GM23338 (cell line): ENCODE data around the gene EPS8. TPM values are rescaled to one million over a fixed set of nuclear protein-coding genes. Genes with fewer than 3 reads are reported as not detected.

Experiments used
- ATAC-seq: fragments of 200-7000 bp; cut with Tn5 transposase; 3 replicates; pipeline ENCODE4 v1.9.1; 2020
- DNase-seq: peaks from one replicate; pipeline ENCODE4 v3.0.0-alpha.2; 2015; ENCODE audit warnings: low spot score
- H2AFZ ChIP-seq: fragments of 200-600 bp; sonication (generic); 2 replicates; pipeline ENCODE4 v1.8.0; 2016; ENCODE audit warnings: antibody characterized with exemption, mild to moderate bottlenecking, moderate library complexity
- H3F3A ChIP-seq: fragments of 200-600 bp; sonication (generic); replicated peaks from 2 replicates; pipeline ENCODE4 v1.8.0; 2017; ENCODE audit warnings: antibody characterized with exemption, mixed run types, low read depth
- H3K27ac ChIP-seq: fragments of 200-600 bp; sonication (generic); 2 replicates; pipeline ENCODE4 v1.6.1; 2016; ENCODE audit warnings: low read depth
- H3K27me3 ChIP-seq: fragments of 200-600 bp; sonication (generic); 2 replicates; pipeline ENCODE4 v1.8.0; 2016; ENCODE audit warnings: mild to moderate bottlenecking, mixed run types, moderate library complexity; ENCODE audit not compliant: insufficient read depth
- H3K36me3 ChIP-seq: fragments of 200-600 bp; sonication (generic); 2 replicates; pipeline ENCODE4 v1.8.0; 2016; ENCODE audit warnings: mild to moderate bottlenecking; ENCODE audit not compliant: insufficient read depth
- H3K4me1 ChIP-seq: fragments of 200-600 bp; sonication (generic); 2 replicates; pipeline ENCODE4 v1.8.0; 2016; ENCODE audit warnings: mild to moderate bottlenecking, moderate library complexity; ENCODE audit not compliant: insufficient read depth
- H3K4me2 ChIP-seq: fragments of 200-600 bp; sonication (generic); 2 replicates; pipeline ENCODE4 v1.7.1; 2017; ENCODE audit warnings: mixed run types
- H3K4me3 ChIP-seq: fragments of 200-600 bp; sonication (generic); 2 replicates; pipeline ENCODE4 v1.6.1; 2016; ENCODE audit warnings: mixed run types
- H3K79me2 ChIP-seq: fragments of 200-600 bp; sonication (generic); replicated peaks from 2 replicates; pipeline ENCODE4 v1.8.0; 2017; ENCODE audit warnings: mild to moderate bottlenecking; ENCODE audit not compliant: insufficient read depth
- H3K9me2 ChIP-seq: fragments of 200-600 bp; sonication (generic); 2 replicates; pipeline ENCODE4 v1.8.0; 2017; ENCODE audit not compliant: insufficient read depth
- H4K20me1 ChIP-seq: fragments of 200-600 bp; sonication (generic); replicated peaks from 2 replicates; pipeline ENCODE4 v1.8.0; 2017; ENCODE audit warnings: mild to moderate bottlenecking; ENCODE audit not compliant: insufficient read depth
- H3K27ac Mint-ChIP-seq: 2 replicates; pipeline ENCODE4 v1.8.0; 2020; ENCODE audit warnings: inconsistent platforms, mild to moderate bottlenecking, moderate library complexity, mixed read lengths
- H3K27me3 Mint-ChIP-seq: 3 replicates; pipeline ENCODE4 v1.8.0; 2022; ENCODE audit warnings: low read depth, mild to moderate bottlenecking, moderate library complexity, mixed read lengths, inconsistent platforms; ENCODE audit not compliant: insufficient read depth, poor library complexity
- H3K36me3 Mint-ChIP-seq: 3 replicates; pipeline ENCODE4 v1.8.0; 2021; ENCODE audit warnings: low read depth, mild to moderate bottlenecking, inconsistent platforms, moderate library complexity, mixed read lengths
- H3K4me1 Mint-ChIP-seq: 3 replicates; pipeline ENCODE4 v1.8.0; 2020; ENCODE audit warnings: mild to moderate bottlenecking, inconsistent platforms, mixed read lengths
- H3K4me3 Mint-ChIP-seq: 3 replicates; pipeline ENCODE4 v1.8.0; 2021; ENCODE audit warnings: moderate library complexity, mild to moderate bottlenecking, inconsistent platforms, mixed read lengths
- H3K9me3 Mint-ChIP-seq: 3 replicates; pipeline ENCODE4 v1.8.0; 2020; ENCODE audit warnings: moderate library complexity, mild to moderate bottlenecking, inconsistent platforms, mixed read lengths
- CREB1 ChIP-seq: fragments of 250-450 bp; sonication (Bioruptor Pico); IDR thresholded peaks from 2 replicates; pipeline ENCODE4 v1.5.0; 2020; ENCODE audit warnings: low read depth, mild to moderate bottlenecking, moderate library complexity
- CTCF ChIP-seq, 2 experiments: fragments of 200-600 bp in 1 of 2; sonication (generic) in 1 of 2; conservative IDR thresholded peaks; 2 replicates each; pipeline versions ENCODE4 v1.5.1 to v1.6.1; 2016 to 2017; ENCODE audit warnings: antibody characterized with exemption in 2 of 2, low read depth in 2 of 2, mild to moderate bottlenecking in 2 of 2, moderate library complexity in 1 of 2
- ETS1 ChIP-seq: IDR thresholded peaks from 2 replicates; pipeline ENCODE4 v1.6.1; 2016; ENCODE audit warnings: antibody characterized with exemption
- EZH2 ChIP-seq: fragments of 200-600 bp; sonication (generic); IDR thresholded peaks from one replicate; pipeline ENCODE4 v1.8.0; 2017; ENCODE audit warnings: antibody characterized with exemption, mild to moderate bottlenecking, low read depth; ENCODE audit not compliant: unreplicated experiment
- EZH2phosphoT487 ChIP-seq: fragments of 200-600 bp; sonication (generic); IDR thresholded peaks from one replicate; pipeline ENCODE4 v1.8.1; 2018; ENCODE audit warnings: antibody characterized with exemption; ENCODE audit not compliant: unreplicated experiment
- JUNB ChIP-seq: IDR thresholded peaks from one replicate; pipeline ENCODE4 v1.6.1; 2016; ENCODE audit warnings: antibody characterized with exemption; ENCODE audit not compliant: unreplicated experiment
- NANOG ChIP-seq: IDR thresholded peaks from 2 replicates; pipeline ENCODE4 v1.6.1; 2016; ENCODE audit warnings: antibody characterized with exemption, borderline replicate concordance
- POLR2AphosphoS5 ChIP-seq: IDR thresholded peaks from 2 replicates; pipeline ENCODE4 v1.6.1; 2016; ENCODE audit warnings: antibody characterized with exemption, low read depth
- REST ChIP-seq: IDR thresholded peaks from one replicate; pipeline ENCODE4 v1.6.1; 2018; ENCODE audit warnings: antibody characterized with exemption; ENCODE audit not compliant: unreplicated experiment
- STAT1 ChIP-seq: IDR thresholded peaks from one replicate; pipeline ENCODE4 v1.6.1; 2016; ENCODE audit warnings: antibody characterized with exemption; ENCODE audit not compliant: unreplicated experiment
- ZNF114 ChIP-seq: fragments of 250-450 bp; sonication (Bioruptor Pico); IDR thresholded peaks from 2 replicates; pipeline ENCODE4 v1.5.0; 2020; ENCODE audit warnings: mild to moderate bottlenecking, moderate library complexity
- ZNF331 ChIP-seq: fragments of 250-450 bp; sonication (Bioruptor Pico); IDR thresholded peaks from 2 replicates; pipeline ENCODE4 v1.5.0; 2020; ENCODE audit warnings: low read depth, mild to moderate bottlenecking, moderate library complexity
- ZNF462 ChIP-seq: fragments of 250-450 bp; sonication (Bioruptor Pico); IDR thresholded peaks from 2 replicates; pipeline ENCODE4 v1.5.0; 2020; ENCODE audit warnings: mild to moderate bottlenecking, moderate library complexity
- polyA plus RNA-seq: library from polyadenylated mRNA; unstranded; fragments of >200 nt; fragmentation: Nextera tagmentation; extraction: Ambion mirVana; gene quantifications from 2 replicates; pipeline ENCODE4 v1.2.1, GENCODE V29; 2016
- total RNA-seq: library from RNA; depleted of rRNA; stranded (reverse); fragments of >200 nt; shearing (Covaris generic); gene quantifications from 2 replicates; pipeline ENCODE4 v1.2.3, GENCODE V29; 2014

Gene EPS8
- total and polyA plus RNA-seq, 2 experiments from 2014 or later: 3.5 to 5.4 TPM

- H3K4me1 ChIP-seq: no peaks in the 10 kb centered on the region
- Mint-ChIP-seq H3K9me3 (no peaks in the 10 kb centered on the region), H3K4me3 (no peak overlapping the region), H3K36me3 (no peaks in the 10 kb centered on the region), H3K27ac (peak overlapping the region; percentile 19; the same call in 1 of the 2 replicates), H3K27me3 (no peaks in the 10 kb centered on the region), H3K4me1 (peaks cover 3% of the 10 kb centered on the region; the same call in 2 of the 3 replicates)
- no peaks in the 10 kb centered on the region for H3K36me3 ChIP-seq
- no peak overlapping the region for H3K27ac ChIP-seq
- no peaks in the 10 kb centered on the region for H4K20me1 ChIP-seq
- TF ChIP-seq POLR2AphosphoS5 (no peak), JUNB (no peak), CREB1 (no peak), ZNF114 (CRISPR knock-in tag) (no peak), EZH2 (no peak), ZNF331 (CRISPR knock-in tag) (no peak), ZNF462 (CRISPR knock-in tag) (no peak), NANOG (no peak), EZH2phosphoT487 (no peak), CTCF (conservative IDR thresholded peaks at IDR 0.05; ENCODE audit: low read depth in 2 of 2) (no peak), ETS1 (no peak), STAT1 (no peak), REST (no peak)
- no peak for DNase-seq
- H2AFZ ChIP-seq: no peak overlapping the region
- H3K4me3 ChIP-seq: no peak overlapping the region
- no peaks in the 10 kb centered on the region for H3K79me2 ChIP-seq
- H3F3A ChIP-seq: no peaks in the 10 kb centered on the region
- no peaks in the 10 kb centered on the region for H3K9me2 ChIP-seq
- H3K27me3 ChIP-seq: no peaks in the 10 kb centered on the region
- no peak overlapping the region for H3K4me2 ChIP-seq
- ATAC-seq: no peak
Measured at GRCh38 chr12:15677726-15678201, 111.4 kb downstream of the EPS8 start.
